ENCODE results near the gene PPP1R15B.

DNA sequence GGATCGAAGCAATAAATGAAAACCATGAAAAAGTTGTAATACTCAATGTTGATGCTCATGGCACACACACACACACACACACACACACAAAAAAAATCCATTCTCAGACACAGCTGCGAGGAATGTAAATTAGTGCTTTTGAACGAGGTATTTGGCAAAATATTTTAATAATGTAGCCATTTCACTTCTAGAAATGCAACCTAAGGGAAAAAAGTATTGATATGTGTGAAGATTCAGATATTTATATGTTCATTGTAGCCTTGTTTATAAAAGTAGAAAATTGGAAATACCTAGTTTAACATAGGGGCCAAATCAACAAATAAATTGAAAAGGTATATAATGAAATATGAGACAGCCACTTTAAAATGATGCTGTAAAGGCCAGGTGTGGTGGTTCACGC, 55.7 kb downstream of the PPP1R15B start:
- TF ChIP-seq CTCF (conservative IDR thresholded peaks at IDR 0.05; ENCODE audit: low read depth, low read length) (no peak), BHLHE40 (IDR thresholded peaks at IDR 0.05; ENCODE audit: low read depth, low read length) (no peak), POLR2A (IDR thresholded peaks at IDR 0.05; ENCODE audit: low read depth, low read length) (no peak), USF2 (IDR thresholded peaks at IDR 0.05; ENCODE audit: low read depth, low read length) (no peak), RCOR1 (IDR thresholded peaks at IDR 0.05; ENCODE audit: insufficient replicate concordance, low read length) (no peak), RAD21 (IDR thresholded peaks at IDR 0.05; ENCODE audit: low read length) (no peak), MXI1 (IDR thresholded peaks at IDR 0.05; ENCODE audit: borderline replicate concordance, low read depth, low read length) (no peak), NFE2L2 (IDR thresholded peaks at IDR 0.05; ENCODE audit: low read depth, low read length) (no peak)
- TF ChIP-seq, protein P1, sequence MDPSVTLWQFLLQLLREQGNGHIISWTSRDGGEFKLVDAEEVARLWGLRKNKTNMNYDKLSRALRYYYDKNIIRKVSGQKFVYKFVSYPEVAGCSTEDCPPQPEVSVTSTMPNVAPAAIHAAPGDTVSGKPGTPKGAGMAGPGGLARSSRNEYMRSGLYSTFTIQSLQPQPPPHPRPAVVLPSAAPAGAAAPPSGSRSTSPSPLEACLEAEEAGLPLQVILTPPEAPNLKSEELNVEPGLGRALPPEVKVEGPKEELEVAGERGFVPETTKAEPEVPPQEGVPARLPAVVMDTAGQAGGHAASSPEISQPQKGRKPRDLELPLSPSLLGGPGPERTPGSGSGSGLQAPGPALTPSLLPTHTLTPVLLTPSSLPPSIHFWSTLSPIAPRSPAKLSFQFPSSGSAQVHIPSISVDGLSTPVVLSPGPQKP (IDR thresholded peaks at IDR 0.05; ENCODE audit: borderline replicate concordance, low read depth, low read length), result no peak
